ENCODE measurements around the gene KCNQ5.

KCNQ5 gene

GRCh38 chr6:73002588-73002987 is 380.7 kb downstream of the KCNQ5 start:
- DNase-seq (ENCODE audit: low read depth) = no peak

DNA sequence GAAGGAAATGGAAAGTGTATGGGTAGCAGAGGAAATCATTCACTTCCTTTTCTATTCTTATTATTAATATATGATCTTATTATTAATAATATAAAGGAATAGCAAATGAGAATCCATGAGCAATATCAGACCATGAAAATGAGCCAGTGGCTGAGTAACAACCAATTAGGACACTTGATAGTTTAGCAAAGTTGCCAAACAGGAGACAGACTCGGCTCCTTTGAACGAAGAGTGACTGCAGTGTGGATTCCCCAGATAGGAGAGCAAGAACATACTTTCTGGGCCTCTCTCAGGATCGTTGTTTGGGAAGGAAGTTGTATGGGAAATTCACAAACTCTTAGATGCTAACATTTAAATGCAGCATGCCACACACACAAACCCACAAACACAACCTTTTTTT is 381.4 kb downstream of the KCNQ5 start:
- DNase-seq (ENCODE audit: low read depth) = no peak

GRCh38 chr6:73004231-73004630 is 382.4 kb downstream of the KCNQ5 start:
- no peak for DNase-seq (ENCODE audit: low read depth)

DNA sequence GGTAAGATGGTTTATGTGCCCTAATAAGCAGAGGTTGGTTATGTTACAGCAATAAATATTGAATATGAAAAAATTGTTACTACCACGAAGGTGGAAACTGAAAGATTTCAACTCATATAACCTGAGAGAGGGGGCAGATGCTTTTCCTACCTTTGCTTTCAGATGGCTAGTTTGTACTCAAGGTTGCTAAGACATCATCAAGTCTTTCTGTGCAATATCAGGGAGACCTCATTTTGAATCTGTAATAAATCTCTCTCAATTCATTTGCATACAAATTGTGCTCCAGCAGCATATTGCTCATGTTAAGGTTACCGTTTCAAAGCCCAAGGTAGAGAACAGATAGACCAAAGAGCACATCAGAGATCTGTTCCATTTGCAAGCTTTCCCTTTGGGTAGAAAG is 383.0 kb downstream of the KCNQ5 start:
- no peak for DNase-seq (ENCODE audit: low read depth)

GRCh38 chr6:73006146-73006545 is 384.3 kb downstream of the KCNQ5 start:
- DNase-seq (ENCODE audit: low read depth) = no peak

DNA sequence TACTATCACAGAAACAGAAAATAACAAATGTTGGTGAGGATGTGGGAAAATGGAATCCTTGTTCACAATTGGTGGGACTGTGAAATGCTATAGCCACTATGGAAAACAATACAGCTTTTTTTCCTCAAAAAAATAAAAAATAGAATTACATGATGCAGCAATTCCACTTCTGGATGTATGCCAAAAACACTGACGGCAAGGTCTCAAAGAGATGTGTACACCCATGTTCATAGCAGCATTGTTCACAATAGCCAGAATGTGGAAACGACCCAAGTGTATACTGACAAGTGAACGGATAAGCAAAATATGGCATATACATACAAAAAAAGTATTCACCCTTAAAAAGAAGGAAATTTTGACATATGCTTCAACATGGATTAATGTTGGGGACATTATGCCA is 390.1 kb downstream of the KCNQ5 start:
- DNase-seq (ENCODE audit: low read depth) = no peak

GRCh38 chr6:73017476-73017875 is 395.6 kb downstream of the KCNQ5 start:
- DNase-seq (ENCODE audit: low read depth) = no peak

- no peak for DNase-seq (ENCODE audit: low read depth)
These were observed 402.7 kb downstream of the KCNQ5 start for GRCh38 chr6:73024598-73024997.

- no peak for DNase-seq (ENCODE audit: low read depth)
These were observed 405.8 kb downstream of the KCNQ5 start for GRCh38 chr6:73027691-73028090.

DNA sequence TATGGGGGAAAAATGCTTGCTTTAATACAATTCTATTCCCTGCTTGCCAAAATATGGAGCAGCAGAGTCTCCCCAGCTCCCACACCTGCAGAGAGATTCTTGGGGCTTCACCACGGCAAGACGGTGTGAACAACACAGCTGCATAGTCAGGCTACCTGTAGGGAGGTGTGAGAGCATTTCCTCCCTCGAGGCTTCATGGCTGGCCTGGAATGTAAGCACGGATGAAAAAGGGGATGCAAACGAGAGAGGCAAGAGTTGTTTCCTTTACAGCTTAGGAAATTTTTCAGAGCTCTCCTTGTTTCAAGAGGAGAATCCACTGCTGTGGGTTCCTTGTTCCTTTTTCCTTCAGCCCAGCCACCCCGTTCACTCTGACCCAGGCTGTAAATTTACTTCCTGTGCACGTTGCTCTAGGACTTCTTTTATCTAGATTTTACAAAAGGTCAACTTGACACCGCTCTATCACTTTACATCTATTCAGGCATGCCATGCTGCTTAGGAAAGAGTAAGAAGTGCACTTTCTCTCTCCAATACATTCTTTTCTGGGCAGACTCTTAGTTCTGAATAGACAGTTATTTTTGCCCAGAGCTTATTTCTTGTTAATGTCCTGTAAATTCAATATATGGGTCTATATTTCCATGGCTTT is 406.4 kb downstream of the KCNQ5 start:
- DNase-seq (ENCODE audit: low read depth) = no peak

DNA sequence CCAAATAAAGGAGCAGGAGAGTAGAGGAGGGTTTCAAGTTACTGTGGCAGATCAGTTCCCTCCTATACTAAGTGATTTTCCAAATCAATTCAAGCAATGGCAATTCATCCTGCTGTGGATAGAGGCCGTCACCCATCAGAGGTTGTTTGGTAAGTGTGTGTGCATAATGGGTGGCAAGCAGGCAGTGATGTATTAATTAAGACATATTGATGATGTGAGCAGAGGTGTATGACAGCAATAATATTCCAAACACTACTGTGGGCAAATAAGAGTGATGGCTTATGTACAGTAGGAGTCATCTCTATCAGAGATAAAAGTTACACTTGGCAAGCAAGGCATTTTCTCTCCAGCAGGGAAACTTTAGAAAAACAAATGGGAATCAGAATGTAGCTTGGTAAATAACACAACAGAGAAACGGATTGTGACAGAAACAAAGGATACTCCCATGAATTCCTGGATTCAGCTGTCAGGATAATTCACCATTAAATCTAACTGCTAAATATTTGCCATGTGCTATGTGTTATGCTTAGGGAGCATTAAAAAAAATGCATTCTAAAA is 407.1 kb downstream of the KCNQ5 start:
- DNase-seq (ENCODE audit: low read depth) = no peak

- DNase-seq (ENCODE audit: low read depth) = no peak
These were observed 408.4 kb downstream of the KCNQ5 start for GRCh38 chr6:73030257-73030656.

DNA sequence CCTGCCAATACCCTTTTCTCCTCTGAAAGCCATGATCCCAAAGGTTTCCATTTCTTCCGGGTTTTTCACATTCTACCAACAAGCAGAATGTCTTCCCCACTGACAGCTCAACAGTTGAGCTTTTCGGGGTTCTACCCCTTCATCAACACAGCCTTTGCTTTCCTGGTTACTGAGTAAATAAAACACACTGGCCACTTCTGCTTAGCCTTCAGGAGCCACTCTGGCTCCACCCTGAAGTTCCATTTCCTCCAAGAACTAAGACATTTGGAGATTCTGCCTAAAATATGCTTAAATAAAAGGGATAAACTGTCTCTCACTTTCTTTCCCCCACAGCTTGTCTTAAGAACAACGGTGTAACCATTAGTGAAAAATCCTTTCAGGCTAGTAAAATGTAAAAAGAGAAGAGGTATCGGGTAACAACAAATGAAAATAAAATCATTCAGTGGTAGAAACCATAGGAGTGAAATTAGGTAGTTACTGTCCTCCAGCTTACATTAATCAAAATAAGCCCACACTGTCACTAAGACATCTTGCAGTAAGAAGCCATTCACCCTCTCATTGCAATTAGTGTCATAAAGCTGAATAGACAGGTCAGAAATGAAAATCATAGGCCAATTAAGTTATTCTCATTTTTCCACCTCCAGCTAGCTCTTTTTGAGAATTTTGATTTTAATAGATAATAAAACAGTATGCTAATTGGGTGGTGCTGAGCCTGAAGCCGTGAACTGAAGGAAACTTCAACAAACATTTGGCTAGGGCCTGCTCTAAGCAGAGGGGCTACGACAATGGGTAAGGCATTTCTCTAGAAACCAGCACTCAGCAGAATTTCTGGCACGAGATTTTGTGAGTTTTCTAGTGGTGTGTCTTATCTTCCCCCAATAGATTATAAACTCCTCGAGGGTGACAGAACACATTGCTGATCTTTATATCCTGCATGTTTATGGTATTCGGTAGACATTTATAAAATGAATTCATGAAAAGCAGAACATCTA is 409.2 kb downstream of the KCNQ5 start:
- DNase-seq (ENCODE audit: low read depth) = no peak

DNA sequence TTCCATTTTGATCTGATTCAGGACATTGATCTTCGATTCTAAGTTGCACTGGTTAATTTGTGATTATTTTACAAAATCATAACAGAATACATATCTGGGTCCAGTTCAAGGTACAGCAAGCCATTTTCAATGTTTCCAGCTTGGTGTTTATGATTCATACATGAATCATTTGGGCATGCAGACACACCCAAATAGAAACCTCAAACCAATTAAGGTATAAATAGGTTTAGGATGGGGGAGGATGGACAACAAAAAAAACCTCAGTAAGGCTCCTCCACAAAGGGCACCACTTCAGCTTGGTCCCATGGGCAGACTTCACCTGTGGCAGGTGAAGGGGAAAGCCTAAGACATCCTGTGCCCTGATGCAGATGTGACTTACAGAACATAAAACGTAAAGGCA is 410.7 kb downstream of the KCNQ5 start:
- no peak for DNase-seq (ENCODE audit: low read depth)

- DNase-seq (ENCODE audit: low read depth) = no peak
These were observed 414.8 kb downstream of the KCNQ5 start for GRCh38 chr6:73036689-73037088.

GRCh38 chr6:73041051-73041450 is 419.2 kb downstream of the KCNQ5 start:
- no peak for DNase-seq (ENCODE audit: low read depth)

- DNase-seq (ENCODE audit: low read depth) = no peak
These were observed 421.0 kb downstream of the KCNQ5 start for GRCh38 chr6:73042892-73043291.

DNA sequence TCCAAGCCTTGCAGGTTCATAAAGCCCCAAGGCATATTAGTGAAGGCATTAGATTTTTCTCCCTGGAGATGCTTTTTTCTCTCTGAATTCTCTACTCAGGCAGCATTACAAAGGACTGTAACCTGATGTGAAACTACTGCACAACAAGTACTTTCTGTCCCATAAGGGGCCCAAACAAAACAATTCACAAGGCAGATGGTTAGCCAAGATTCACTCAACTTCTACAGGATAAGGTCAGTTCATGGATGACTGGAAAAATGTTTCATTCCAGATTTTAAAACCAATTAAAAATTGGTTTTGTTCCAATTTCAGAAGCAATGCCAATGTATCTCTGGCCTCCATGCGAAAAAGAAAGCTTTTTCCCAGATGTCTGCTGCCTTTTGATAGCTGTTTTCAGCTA is 421.6 kb downstream of the KCNQ5 start:
- no peak for DNase-seq (ENCODE audit: low read depth)

- DNase-seq (ENCODE audit: low read depth) = no peak
These were observed 423.7 kb downstream of the KCNQ5 start for GRCh38 chr6:73045609-73046008.

- no peak for DNase-seq (ENCODE audit: low read depth)
These were observed 425.9 kb downstream of the KCNQ5 start for GRCh38 chr6:73047801-73048200.

GRCh38 chr6:73049971-73050594 is 428.2 kb downstream of the KCNQ5 start:
- no peak for DNase-seq (ENCODE audit: low read depth)

- DNase-seq (ENCODE audit: low read depth) = no peak
These were observed 428.8 kb downstream of the KCNQ5 start for GRCh38 chr6:73050706-73051105.

DNA sequence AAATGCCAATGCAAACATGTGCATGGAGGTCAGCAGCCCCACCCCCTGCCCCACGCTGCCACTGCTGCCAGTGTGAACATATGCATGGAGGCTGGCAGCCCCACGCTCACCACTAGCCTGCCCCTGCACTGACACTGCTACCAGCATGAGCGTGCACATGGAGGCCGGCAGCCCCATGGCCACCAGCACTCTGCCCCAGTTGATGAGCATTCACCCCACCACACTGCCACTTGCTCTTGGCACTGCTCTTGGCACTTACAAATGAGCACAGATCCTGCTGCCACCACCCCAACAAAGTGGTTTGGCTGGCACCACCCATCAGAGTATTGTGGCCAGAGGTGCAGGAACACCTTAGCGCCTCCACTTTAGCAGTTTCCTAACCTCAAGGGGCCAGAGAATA is 429.3 kb downstream of the KCNQ5 start:
- no peak for DNase-seq (ENCODE audit: low read depth)
